Epithelial cell of prostate (primary cell): Measurements from ENCODE around the gene FBXO7.

ENCODE experiments used
- DNase-seq: peaks from one replicate; pipeline ENCODE4 v3.0.0-alpha.2; 2011; ENCODE audit warnings: low read depth, low spot score
- H3K27ac ChIP-seq: fragments of 450-650 bp; 2 replicates; pipeline ENCODE4 v1.5.1; 2017; ENCODE audit warnings: mild to moderate bottlenecking

FBXO7 gene

GRCh38 chr22:32546935-32547334, 72.3 kb downstream of the FBXO7 start:
- DNase-seq: no peak
- no peak overlapping the region for H3K27ac ChIP-seq

GRCh38 chr22:32548039-32548438, 73.4 kb downstream of the FBXO7 start:
- no peak for DNase-seq
- H3K27ac ChIP-seq: no peak overlapping the region
